Measurements from ENCODE around the gene CNTN4. TPM values are rescaled to one million over a fixed set of nuclear protein-coding genes. Genes with fewer than 3 reads are reported as not detected.

CNTN4 gene
- polyA plus RNA-seq, 1 experiment, result not detected

- peaks cover 10% of the 10 kb centered on the region for H3K9me3 ChIP-seq (ENCODE audit: control insufficient read depth, insufficient read depth, low read length)
- no peak overlapping the region for H3K27ac ChIP-seq (ENCODE audit: low read depth, low read length)
- no peak for TF ChIP-seq CTCF (IDR thresholded peaks at IDR 0.05; ENCODE audit: low read depth, low read length)
- no peaks in the 10 kb centered on the region for H3K27me3 ChIP-seq (ENCODE audit: control insufficient read depth, insufficient read depth, low read length)
- no peak overlapping the region for H3K4me3 ChIP-seq (ENCODE audit: low read depth, low read length)
- POLR2A ChIA-PET, result no interaction called here
- DNase-seq (ENCODE audit: low read depth, low spot score), result no peak
- CTCF ChIA-PET, result no interaction called here
Observed at GRCh38 chr3:3087716-3088465, 989.2 kb downstream of the CNTN4 start.

GRCh38 chr3:3089017-3089416 is 990.4 kb downstream of the CNTN4 start:
- no peaks in the 10 kb centered on the region for H3K27me3 ChIP-seq (ENCODE audit: control insufficient read depth, insufficient read depth, low read length)
- no peak for DNase-seq (ENCODE audit: low read depth, low spot score)
- ChIA-PET POLR2A (no interaction called here), CTCF (no interaction called here)
- no peak for TF ChIP-seq CTCF (IDR thresholded peaks at IDR 0.05; ENCODE audit: low read depth, low read length)
- H3K4me3 ChIP-seq (ENCODE audit: low read depth, low read length), result no peak overlapping the region
- no peak overlapping the region for H3K27ac ChIP-seq (ENCODE audit: low read depth, low read length)
- H3K9me3 ChIP-seq (ENCODE audit: control insufficient read depth, insufficient read depth, low read length), result peaks cover 7% of the 10 kb centered on the region

GRCh38 chr3:3097958-3098357 is 999.3 kb downstream of the CNTN4 start:
- Histone ChIP-seq H3K9me3 (ENCODE audit: control insufficient read depth, insufficient read depth, low read length) (no peaks in the 10 kb centered on the region), H3K27me3 (ENCODE audit: control insufficient read depth, insufficient read depth, low read length) (no peaks in the 10 kb centered on the region), H3K27ac (ENCODE audit: low read depth, low read length) (no peak overlapping the region), H3K4me3 (ENCODE audit: low read depth, low read length) (no peak overlapping the region)
- DNase-seq (ENCODE audit: low read depth, low spot score), result no peak
- CTCF ChIA-PET, result no interaction called here
- POLR2A ChIA-PET, result no interaction called here
- no peak for TF ChIP-seq CTCF (IDR thresholded peaks at IDR 0.05; ENCODE audit: low read depth, low read length)

- H3K4me3 ChIP-seq (ENCODE audit: low read depth, low read length), result no peak overlapping the region
- H3K27me3 ChIP-seq (ENCODE audit: control insufficient read depth, insufficient read depth, low read length), result no peaks in the 10 kb centered on the region
- ChIA-PET CTCF (no interaction called here), POLR2A (no interaction called here)
- H3K9me3 ChIP-seq (ENCODE audit: control insufficient read depth, insufficient read depth, low read length), result no peaks in the 10 kb centered on the region
- TF ChIP-seq CTCF (IDR thresholded peaks at IDR 0.05; ENCODE audit: low read depth, low read length), result no peak
- no peak overlapping the region for H3K27ac ChIP-seq (ENCODE audit: low read depth, low read length)
- DNase-seq (ENCODE audit: low read depth, low spot score), result no peak
Observed at GRCh38 chr3:3101660-3102458, 1003.2 kb downstream of the CNTN4 start.

GRCh38 chr3:3102751-3103150 is 1004.1 kb downstream of the CNTN4 start:
- no peaks in the 10 kb centered on the region for H3K27me3 ChIP-seq (ENCODE audit: control insufficient read depth, insufficient read depth, low read length)
- POLR2A ChIA-PET, result no interaction called here
- no peak for DNase-seq (ENCODE audit: low read depth, low spot score)
- H3K27ac ChIP-seq (ENCODE audit: low read depth, low read length), result no peak overlapping the region
- no peak for TF ChIP-seq CTCF (IDR thresholded peaks at IDR 0.05; ENCODE audit: low read depth, low read length)
- H3K9me3 ChIP-seq (ENCODE audit: control insufficient read depth, insufficient read depth, low read length), result no peaks in the 10 kb centered on the region
- H3K4me3 ChIP-seq (ENCODE audit: low read depth, low read length), result no peak overlapping the region
- CTCF ChIA-PET, result no interaction called here
